Cerebellar cortex (tissue), 1 donor: ENCODE results near the gene KRTAP9-3.
"Not testable (repeated sequence)": the region's sequence is repeated elsewhere in the genome, so short reads cannot be mapped to it uniquely, and the experiment has no call there.

Experiments used
- DNase-seq: peaks from one replicate; pipeline ENCODE4 v3.0.0-alpha.2; 2015; ENCODE audit warnings: low spot score

The KRTAP9-3 gene

DNA sequence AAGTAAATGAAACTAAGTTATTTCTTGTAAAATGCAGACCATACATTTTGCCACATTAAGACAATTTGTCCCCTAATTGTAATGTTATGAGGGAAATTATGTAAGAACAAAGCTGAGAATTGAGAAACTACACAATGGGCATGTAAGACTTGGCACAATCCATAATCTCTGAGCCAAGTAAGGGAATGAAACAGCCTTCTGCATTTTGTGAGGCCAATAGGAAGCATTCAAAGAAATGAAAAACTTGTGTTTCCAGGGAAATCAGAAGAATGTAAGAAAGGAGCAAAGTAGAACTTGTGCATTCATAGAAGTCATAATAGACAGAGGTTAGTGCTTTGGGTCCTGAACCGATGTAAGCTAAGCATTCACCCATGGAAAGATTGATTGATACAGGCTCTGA, 19.0 kb downstream of the KRTAP9-3 start:
- no peak for DNase-seq

DNA sequence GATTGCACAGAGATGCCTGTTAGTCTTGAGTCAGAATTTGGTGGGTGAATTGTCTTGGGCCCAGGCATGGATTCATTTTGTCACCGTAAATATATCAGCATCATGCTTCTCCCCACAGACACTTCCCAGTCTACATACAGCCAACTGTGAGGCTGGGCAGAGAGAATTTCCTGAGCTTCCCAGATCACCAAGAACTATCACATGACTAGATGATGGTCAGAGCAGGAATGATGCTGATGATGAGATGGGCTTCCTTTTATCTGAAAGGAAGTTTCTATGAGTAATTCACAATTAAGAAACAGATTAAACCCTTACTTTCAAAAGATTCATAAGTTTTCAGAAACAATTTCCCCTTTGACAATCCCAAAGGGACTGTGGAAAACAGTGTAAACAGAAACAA, 22.6 kb downstream of the KRTAP9-3 start:
- no peak for DNase-seq

DNA sequence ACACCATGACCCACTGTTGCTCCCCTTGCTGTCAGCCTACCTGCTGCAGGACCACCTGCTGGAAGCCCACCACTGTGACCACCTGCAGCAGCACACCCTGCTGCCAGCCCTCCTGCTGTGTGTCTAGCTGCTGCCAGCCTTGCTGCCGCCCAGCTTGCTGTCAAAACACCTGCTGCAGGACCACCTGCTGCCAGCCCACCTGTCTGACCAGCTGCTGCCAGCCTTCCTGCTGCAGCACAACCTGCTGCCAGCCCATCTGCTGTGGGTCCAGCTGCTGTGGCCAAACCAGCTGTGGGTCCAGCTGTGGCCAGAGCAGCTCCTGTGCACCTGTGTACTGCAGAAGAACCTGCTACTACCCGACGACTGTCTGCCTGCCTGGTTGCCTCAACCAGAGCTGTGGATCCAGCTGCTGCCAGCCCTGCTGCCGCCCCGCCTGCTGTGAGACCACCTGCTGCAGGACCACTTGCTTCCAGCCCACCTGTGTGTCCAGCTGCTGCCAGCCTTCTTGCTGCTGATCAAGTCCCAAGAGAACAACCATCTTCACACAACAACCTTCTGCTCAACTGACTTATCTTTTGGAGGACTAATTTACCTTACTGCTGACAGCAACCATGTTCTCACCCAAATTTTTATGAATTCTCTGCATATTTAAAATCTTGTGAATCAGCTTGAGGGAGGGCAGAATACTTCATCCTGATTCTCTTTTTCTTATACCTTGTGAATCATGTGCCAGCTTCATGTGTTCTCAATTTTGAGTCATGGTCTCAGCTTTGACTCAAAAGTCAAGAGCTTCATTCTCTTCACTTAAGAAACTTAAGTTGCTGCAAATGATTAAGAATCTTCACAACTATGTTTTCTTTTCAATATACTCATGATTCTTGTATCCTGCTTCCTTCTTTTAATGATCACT, 23.4 kb downstream of the KRTAP9-3 start, which contains the start of gene KRTAP9-9:
TSS of gene KRTAP9-9 (plus strand) at position 4 of the 910 bp plus-strand sequence.
- DNase-seq = not testable (repeated sequence)

DNA sequence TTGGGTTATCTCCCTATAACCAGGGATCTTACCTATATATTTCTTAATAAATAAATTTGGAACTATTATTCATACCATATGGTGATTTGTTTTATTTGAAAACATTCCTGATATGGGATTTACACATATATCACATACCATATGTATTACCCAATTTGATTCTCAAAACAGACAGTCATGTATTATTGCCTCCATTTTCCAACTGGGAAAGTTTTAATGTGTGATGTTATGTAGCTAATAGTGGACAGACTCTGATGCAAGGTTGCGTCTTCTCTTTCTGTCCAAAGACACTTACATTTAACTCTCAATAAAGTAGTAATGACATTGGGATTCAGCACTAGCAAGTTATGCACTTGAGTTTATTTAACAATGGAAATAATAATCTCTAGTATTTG, 24.0 kb downstream of the KRTAP9-3 start:
- no peak for DNase-seq

DNA sequence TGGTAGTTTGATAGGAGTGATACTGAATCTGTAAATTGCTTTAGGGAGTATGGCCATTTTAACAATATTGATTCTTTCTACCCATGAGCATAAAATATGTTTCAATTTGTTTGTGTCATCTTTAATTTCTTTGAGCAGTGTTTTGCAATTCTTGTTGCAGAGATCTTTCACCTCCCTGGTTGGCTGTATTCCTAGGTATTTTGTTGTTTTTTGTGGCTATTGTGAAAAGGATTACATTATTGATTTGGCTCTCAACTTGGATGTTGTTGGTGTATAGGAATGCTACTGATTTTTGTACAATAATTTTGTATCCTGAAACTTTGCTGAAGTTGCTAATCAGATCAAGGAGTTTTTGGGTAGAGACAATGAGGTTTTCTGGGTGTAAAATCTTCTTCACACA, 26.2 kb downstream of the KRTAP9-3 start:
- DNase-seq = no peak

DNA sequence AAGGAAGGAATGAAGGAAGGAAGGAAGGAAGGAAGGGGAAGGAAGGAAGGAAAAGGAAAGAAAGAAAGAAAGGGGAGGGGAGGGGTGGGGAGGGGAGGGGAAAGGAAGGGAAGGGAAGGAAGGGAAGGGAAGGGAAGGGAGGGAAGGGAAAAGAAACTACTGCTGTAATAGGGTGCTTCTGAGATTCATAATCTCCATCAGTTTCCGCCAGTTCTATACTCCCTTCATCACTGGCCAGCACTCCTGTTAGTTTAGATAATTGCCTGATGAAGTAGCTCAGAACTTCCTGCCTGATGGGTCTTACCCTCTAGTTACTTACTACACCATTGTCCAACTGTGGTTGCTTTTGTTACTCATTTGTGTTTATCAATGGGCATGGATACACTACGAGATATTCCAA, 31.0 kb downstream of the KRTAP9-3 start:
- no peak for DNase-seq

DNA sequence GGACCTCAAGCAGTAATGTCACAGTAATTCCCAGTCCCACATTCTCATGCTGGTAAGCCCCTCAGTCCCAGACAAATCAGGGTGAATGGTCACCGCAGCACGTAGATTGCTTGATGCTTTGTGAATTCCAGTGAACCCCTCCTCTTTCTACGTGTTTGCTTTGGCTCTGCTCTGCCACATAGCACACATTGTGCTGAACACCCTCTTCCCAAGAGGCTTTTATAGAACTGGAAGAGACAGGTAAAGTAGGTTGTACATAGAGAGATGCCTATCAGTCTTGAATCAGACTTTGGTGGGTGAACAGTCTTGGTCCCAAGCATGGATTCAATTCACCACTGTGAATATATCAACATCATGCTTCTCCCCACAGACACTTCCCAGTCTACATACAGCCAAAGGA, 32.4 kb downstream of the KRTAP9-3 start:
- no peak for DNase-seq

DNA sequence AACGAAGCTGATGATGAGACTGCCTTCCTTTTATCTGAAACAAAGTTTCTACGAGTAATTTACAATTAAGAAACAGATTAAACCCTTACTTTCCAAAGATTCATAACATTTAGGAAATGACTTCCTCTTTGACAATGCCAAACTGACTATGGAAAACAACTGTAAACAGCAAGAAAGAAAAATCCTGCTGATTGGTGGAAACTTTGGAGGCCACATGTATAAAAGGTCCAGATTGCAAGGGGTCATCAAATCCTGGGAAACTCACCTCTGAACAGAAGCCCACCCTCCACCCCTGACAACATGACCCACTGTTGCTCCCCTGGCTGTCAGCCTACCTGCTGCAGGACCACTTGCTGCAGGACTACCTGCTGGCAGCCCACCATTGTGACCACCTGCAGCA, 32.8 kb downstream of the KRTAP9-3 start, which contains the start of gene KRTAP9-6:
TSS of gene KRTAP9-6 (plus strand) at position 301 of the 400 bp plus-strand sequence. CDS start at position 301, 0 bp downstream.
- DNase-seq = no peak

DNA sequence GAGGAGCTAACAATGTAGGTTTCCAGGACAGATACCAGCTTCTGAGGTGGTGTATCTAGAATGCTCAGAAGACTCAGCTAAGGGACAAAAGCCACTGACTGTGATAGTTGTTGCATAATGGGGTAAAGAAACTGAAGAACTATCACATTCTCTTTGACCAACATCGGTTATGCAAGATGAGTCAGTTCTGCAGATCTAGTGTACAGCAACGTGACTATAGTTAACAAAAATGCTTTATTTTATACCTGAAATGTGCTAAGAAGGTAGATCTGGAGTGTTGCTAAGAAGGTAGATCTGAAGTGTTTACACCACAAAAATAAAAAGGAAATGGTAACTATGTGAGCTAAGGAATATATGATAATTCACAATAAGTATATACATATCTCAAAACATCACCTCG, 35.5 kb downstream of the KRTAP9-3 start:
- no peak for DNase-seq

DNA sequence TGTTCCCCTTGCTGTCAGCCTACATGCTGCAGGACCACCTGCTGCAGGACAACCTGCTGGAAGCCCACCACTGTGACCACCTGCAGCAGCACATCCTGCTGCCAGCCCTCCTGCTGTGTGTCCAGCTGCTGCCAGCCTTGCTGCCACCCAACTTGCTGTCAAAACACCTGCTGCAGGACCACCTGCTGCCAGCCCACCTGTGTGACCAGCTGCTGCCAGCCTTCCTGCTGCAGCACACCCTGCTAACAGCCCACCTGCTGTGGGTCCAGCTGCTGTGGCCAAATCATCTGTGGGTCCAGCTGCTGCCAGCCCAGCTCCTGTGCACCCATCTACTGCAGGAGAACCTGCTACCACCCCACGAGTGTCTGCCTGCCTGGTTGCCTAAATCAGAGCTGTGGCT, 39.1 kb downstream of the KRTAP9-3 start:
- not testable (repeated sequence) for DNase-seq

DNA sequence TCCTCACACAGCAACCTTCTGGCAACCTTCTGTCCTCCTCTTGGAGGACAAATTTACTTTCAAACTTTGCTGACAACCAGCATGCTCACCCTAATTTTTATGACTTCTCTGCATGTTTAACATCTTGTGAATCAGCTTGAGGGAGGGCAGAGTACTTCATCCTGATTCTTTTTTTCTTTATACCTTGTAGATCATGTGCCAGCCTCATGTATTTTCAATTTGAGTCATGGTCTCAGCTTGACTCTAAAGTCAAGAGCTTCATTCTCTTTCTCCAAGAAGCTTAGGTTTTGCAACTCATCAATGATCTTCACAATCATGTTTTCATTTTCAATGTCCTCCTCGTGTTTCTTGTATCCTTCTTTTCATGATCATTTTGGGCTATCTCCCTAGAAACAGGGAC, 39.6 kb downstream of the KRTAP9-3 start:
- DNase-seq = no peak

DNA sequence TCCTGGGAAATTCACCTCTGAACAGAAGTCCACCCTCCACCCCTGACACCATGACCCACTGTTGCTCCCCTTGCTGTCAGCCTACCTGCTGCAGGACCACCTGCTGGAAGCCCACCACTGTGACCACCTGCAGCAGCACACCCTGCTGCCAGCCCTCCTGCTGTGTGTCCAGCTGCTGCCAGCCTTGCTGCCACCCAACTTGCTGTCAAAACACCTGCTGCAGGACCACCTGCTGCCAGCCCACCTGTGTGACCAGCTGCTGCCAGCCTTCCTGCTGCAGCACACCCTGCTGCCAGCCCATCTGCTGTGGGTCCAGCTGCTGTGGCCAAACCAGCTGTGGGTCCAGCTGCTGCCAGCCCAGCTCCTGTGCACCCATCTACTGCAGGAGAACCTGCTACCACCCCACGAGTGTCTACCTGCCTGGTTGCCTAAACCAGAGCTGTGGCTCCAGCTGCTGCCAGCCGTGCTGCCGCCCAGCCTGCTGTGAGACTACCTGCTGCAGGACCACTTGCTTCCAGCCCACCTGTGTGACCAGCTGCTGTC, 43.5 kb downstream of the KRTAP9-3 start, which contains the start of gene KRTAP9-7:
TSS of gene KRTAP9-7 (plus strand) at position 51 of the 543 bp plus-strand sequence. CDS start at position 51, 0 bp downstream.
- not testable (repeated sequence) for DNase-seq

DNA sequence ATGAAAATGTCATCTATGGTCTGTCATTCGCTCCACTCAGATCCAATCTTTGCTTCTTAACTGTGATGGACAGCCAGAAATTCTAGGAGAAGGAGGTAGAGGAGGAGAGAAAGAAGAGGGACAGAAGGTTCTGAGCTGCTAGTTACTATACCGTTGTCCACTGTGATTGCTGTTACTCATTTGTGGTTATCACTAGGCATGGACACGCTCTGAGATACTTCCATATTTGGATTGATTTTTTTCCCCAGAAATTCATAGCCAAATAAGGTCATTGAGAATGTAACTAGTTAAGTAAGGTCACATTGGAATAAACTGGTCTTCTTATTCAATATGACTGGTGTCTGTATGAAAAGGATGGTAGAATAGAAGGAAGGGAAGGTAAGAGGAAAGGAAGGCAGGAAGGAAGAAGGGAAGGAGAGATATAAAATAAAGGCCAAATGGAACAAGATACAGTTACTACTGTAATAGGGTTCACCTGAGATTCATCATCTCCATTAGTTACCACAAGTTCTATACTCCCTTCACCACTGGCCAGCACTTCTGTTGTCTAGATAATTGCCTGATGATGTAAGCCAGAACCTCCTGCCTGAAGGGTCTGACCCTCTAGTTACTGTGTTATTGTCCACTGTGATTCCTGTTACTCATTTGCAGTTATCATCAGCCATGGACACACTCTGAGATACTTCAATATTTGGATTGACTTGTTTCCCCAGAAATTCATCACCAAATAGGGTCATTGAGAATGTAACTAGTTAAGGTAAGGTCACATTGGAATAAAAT, 46.1 kb downstream of the KRTAP9-3 start:
- no peak for DNase-seq
